ENCODE measurements around the gene NOTCH1.

NOTCH1 gene

GRCh38 chr9:136566553-136566895 is 20.7 kb upstream of the NOTCH1 start:
- TF ChIP-seq ISL1 (CRISPR knock-in tag; IDR thresholded peaks at IDR 0.05) (no peak), ZFP30 (CRISPR knock-in tag; IDR thresholded peaks at IDR 0.05) (no peak), CSRNP3 (CRISPR knock-in tag; IDR thresholded peaks at IDR 0.05) (no peak), RARB (CRISPR knock-in tag; IDR thresholded peaks at IDR 0.05) (no peak), TCF4 (CRISPR knock-in tag; IDR thresholded peaks at IDR 0.05; ENCODE audit: borderline replicate concordance) (no peak), ZNF70 (CRISPR knock-in tag; IDR thresholded peaks at IDR 0.05) (no peak), ZFP3 (CRISPR knock-in tag; IDR thresholded peaks at IDR 0.05) (no peak), OSR1 (CRISPR knock-in tag; IDR thresholded peaks at IDR 0.05) (no peak), ESRRG (CRISPR knock-in tag; IDR thresholded peaks at IDR 0.05) (no peak)
- TF ChIP-seq, protein P1, sequence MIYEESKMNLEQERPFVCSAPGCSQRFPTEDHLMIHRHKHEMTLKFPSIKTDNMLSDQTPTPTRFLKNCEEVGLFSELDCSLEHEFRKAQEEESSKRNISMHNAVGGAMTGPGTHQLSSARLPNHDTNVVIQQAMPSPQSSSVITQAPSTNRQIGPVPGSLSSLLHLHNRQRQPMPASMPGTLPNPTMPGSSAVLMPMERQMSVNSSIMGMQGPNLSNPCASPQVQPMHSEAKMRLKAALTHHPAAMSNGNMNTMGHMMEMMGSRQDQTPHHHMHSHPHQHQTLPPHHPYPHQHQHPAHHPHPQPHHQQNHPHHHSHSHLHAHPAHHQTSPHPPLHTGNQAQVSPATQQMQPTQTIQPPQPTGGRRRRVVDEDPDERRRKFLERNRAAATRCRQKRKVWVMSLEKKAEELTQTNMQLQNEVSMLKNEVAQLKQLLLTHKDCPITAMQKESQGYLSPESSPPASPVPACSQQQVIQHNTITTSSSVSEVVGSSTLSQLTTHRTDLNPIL (CRISPR knock-in tag; IDR thresholded peaks at IDR 0.05; ENCODE audit: low read depth): no peak
- no peak for ATAC-seq

DNA sequence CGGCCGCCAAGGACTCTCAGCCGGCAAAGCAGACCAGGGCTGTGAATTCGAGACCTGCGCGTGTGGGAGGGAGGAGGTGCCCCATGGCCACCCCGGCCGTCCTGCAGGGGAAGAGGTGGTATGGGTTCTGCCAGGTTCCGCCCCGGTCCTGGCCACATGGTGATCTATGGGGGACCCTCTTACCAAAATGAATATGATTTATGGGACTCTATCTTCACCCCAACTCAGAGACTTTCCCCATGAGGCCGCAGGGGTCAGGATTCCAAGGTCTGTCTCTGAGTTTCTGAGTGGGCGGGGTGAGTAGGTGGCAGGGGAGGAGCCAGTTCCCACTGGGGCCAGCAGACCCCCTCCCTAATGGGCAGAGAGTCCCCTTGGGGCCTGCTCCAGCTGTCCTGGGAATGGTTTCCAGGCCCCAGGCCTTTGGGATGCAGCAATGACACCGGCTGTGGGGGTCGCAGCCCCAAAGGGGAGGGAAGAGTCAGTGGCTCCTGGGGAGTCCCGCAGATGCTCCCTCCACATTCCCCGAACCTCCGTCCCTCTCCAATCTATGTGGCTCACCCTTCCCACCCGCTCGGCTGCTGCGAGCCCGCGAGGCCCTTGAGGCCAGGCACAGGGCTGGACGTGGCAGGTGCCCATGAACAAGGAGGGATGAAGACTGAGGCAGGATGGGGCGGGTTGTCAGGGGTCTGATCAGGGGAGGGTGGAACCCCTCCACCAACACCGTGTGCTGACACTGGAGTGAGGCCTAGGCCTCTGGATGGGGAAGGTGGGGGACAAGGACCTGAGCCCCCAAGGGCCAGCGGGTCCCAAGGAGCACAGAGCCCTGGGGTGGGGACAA is 20.1 kb upstream of the NOTCH1 start:
- TF ChIP-seq, protein P2, sequence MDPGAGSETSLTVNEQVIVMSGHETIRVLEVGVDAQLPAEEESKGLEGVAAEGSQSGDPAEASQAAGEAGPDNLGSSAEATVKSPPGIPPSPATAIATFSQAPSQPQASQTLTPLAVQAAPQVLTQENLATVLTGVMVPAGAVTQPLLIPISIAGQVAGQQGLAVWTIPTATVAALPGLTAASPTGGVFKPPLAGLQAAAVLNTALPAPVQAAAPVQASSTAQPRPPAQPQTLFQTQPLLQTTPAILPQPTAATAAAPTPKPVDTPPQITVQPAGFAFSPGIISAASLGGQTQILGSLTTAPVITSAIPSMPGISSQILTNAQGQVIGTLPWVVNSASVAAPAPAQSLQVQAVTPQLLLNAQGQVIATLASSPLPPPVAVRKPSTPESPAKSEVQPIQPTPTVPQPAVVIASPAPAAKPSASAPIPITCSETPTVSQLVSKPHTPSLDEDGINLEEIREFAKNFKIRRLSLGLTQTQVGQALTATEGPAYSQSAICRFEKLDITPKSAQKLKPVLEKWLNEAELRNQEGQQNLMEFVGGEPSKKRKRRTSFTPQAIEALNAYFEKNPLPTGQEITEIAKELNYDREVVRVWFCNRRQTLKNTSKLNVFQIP (CRISPR knock-in tag; IDR thresholded peaks at IDR 0.05; ENCODE audit: borderline replicate concordance, low read depth): no peak
- no peak for TF ChIP-seq ZNF70 (CRISPR knock-in tag; IDR thresholded peaks at IDR 0.05)
- no peak for ATAC-seq

GRCh38 chr9:136565086-136565714 is 19.4 kb upstream of the NOTCH1 start:
- ATAC-seq: no peak
- TF ChIP-seq ZNF565 (CRISPR knock-in tag; conservative IDR thresholded peaks at IDR 0.05; ENCODE audit: low read depth) (no peak), BACH2 (CRISPR knock-in tag; IDR thresholded peaks at IDR 0.05; ENCODE audit: borderline replicate concordance) (no peak), RARB (CRISPR knock-in tag; IDR thresholded peaks at IDR 0.05) (no peak), CSDC2 (CRISPR knock-in tag; IDR thresholded peaks at IDR 0.05) (no peak)

DNA sequence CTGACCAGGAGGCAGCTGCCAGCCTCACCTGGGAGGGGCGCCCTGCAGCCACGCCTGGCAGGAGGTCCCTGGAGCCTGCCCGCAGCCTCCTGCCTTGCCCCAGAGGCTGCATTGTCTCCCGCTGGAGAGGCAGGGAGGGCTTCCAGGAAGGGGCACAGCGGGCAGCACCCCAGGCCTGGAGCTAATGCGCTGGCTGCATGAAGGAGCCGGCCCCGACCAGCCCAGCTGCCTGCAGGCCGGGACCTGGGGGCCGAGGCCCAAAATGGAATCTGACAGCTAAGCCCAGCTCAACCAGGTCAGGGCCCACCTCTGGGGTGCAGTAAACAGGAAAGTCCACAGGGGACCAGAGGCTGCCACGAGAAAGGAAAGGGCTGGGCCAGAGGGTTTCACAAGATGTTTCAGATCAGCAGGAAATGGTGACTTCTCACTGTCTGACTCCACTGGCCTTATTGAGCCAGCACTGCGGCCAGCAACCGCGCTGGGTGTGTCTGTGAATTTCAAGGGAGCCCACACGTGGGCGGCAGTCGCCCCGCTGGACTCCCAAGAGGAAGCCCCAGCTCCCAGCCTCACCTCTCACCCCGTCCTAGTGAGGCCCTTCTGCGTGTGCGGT is 18.6 kb upstream of the NOTCH1 start:
- ATAC-seq: no peak; the same call in 2 of the 3 replicates
- TF ChIP-seq, protein P2 (CRISPR knock-in tag; IDR thresholded peaks at IDR 0.05; ENCODE audit: borderline replicate concordance, low read depth): no peak
- no peak for TF ChIP-seq ARNTL (CRISPR knock-in tag; IDR thresholded peaks at IDR 0.05; ENCODE audit: borderline replicate concordance, low read depth)
- no peak for TF ChIP-seq ISL1 (CRISPR knock-in tag; IDR thresholded peaks at IDR 0.05)
- no peak for TF ChIP-seq TCF4 (CRISPR knock-in tag; IDR thresholded peaks at IDR 0.05; ENCODE audit: borderline replicate concordance)
- no peak for TF ChIP-seq BACH2 (CRISPR knock-in tag; IDR thresholded peaks at IDR 0.05; ENCODE audit: borderline replicate concordance)
- TF ChIP-seq ZNF8 (CRISPR knock-in tag; IDR thresholded peaks at IDR 0.05): no peak
- TF ChIP-seq TOX (CRISPR knock-in tag; IDR thresholded peaks at IDR 0.05; ENCODE audit: borderline replicate concordance): no peak
- TF ChIP-seq TSHZ2 (CRISPR knock-in tag; IDR thresholded peaks at IDR 0.05): no peak
- no peak for TF ChIP-seq RARB (CRISPR knock-in tag; IDR thresholded peaks at IDR 0.05)
- TF ChIP-seq SNAI2 (CRISPR knock-in tag; IDR thresholded peaks at IDR 0.05): no peak
- TF ChIP-seq ESRRG (CRISPR knock-in tag; IDR thresholded peaks at IDR 0.05): no peak
- no peak for TF ChIP-seq ZNF70 (CRISPR knock-in tag; IDR thresholded peaks at IDR 0.05)

Data from SK-N-SH treated with all-trans-retinoic acid at 6 μM for 48 hours (cell line).